Astrocyte (in vitro differentiated cells and primary cell): ENCODE measurements around the gene GLO1.

Experiments used
- EZH2 ChIP-seq: IDR thresholded peaks from 2 replicates; pipeline ENCODE4 v1.6.1; 2012; ENCODE audit warnings: mild to moderate bottlenecking, low read length, inconsistent platforms; ENCODE audit not compliant: insufficient read depth
- TF ChIP-seq, protein P1 (sequence below): IDR thresholded peaks from 2 replicates; pipeline ENCODE4 v1.5.1; 2011; ENCODE audit warnings: low read depth, mild to moderate bottlenecking, inconsistent platforms, low read length, moderate library complexity; ENCODE audit not compliant: insufficient read depth

DNA sequence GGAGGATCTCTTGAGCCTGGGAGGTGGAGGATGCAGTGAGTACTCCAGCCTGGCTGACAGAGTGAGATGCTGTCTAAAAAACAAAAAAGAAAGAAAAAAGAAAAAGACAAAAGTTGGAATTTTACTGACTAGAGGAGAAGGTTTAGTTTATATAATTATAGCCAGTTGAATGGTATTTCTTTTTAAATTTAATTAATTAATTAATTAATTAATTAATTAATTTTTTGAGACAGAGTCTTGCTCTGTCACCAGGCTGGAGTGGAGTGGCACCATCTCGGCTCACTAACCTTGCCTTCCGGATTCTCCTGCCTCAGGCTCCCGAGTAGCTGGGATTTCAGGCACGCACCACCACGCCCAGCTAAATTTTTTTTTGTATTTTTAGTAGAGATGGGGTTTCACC, 20.8 kb upstream of the GLO1 start:
- TF ChIP-seq, protein P1, sequence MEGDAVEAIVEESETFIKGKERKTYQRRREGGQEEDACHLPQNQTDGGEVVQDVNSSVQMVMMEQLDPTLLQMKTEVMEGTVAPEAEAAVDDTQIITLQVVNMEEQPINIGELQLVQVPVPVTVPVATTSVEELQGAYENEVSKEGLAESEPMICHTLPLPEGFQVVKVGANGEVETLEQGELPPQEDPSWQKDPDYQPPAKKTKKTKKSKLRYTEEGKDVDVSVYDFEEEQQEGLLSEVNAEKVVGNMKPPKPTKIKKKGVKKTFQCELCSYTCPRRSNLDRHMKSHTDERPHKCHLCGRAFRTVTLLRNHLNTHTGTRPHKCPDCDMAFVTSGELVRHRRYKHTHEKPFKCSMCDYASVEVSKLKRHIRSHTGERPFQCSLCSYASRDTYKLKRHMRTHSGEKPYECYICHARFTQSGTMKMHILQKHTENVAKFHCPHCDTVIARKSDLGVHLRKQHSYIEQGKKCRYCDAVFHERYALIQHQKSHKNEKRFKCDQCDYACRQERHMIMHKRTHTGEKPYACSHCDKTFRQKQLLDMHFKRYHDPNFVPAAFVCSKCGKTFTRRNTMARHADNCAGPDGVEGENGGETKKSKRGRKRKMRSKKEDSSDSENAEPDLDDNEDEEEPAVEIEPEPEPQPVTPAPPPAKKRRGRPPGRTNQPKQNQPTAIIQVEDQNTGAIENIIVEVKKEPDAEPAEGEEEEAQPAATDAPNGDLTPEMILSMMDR: no peak
- no peak for TF ChIP-seq EZH2
